Left lung (tissue), 10 donors: ENCODE results near the gene EPC1. TPM values are rescaled to one million over a fixed set of nuclear protein-coding genes. Genes with fewer than 3 reads are reported as not detected.
A peak's percentile ranks its signal among the peaks of the same experiment; 100 is the strongest.

ENCODE experiments used
- ATAC-seq: fragments of 200-7000 bp; cut with Tn5 transposase; one replicate; pipeline ENCODE4 v1.9.1; 2020; ENCODE audit warnings: moderate library complexity
- DNase-seq, 4 donors: peaks; one replicate each; pipeline ENCODE4 v3.0.0-alpha.2; 2013 to 2020
- H3K27ac ChIP-seq, 2 donors: fragments of 200-600 bp; sonication (generic) in 1 of 2; one replicate each; pipeline versions ENCODE4 v1.5.0 to v1.8.0; 2020 to 2021
- H3K27me3 ChIP-seq, 2 donors: fragments of 200-600 bp; sonication (generic) in 1 of 2; one replicate each; pipeline versions ENCODE4 v1.5.0 to v1.8.0; 2020 to 2021
- H3K36me3 ChIP-seq, 2 donors: fragments of 200-600 bp; sonication (generic) in 1 of 2; one replicate each; pipeline versions ENCODE4 v1.5.0 to v1.8.0; 2020 to 2021
- H3K4me1 ChIP-seq, 2 donors: fragments of 200-600 bp; one replicate each; pipeline ENCODE4 v1.8.0; 2021
- H3K4me3 ChIP-seq, 2 donors: fragments of 200-600 bp; sonication (generic) in 1 of 2; one replicate each; pipeline versions ENCODE4 v1.5.0 to v1.8.0; 2020 to 2021; ENCODE audit warnings: mild to moderate bottlenecking in 1 of 2
- H3K9me3 ChIP-seq, 2 donors: fragments of 200-600 bp; sonication (generic) in 1 of 2; one replicate each; pipeline versions ENCODE4 v1.5.0 to v1.8.0; 2020 to 2021
- CTCF ChIP-seq, 2 donors: fragments of 200-600 bp; sonication (generic) in 1 of 2; IDR thresholded peaks; one replicate each; pipeline versions ENCODE4 v1.5.0 to v1.8.0; 2021; ENCODE audit warnings: antibody characterized with exemption in 2 of 2
- intact Hi-C, 2 donors: fragments of 100-400 bp; cut with DNase I; formaldehyde crosslinking; loops; one replicate each; pipeline versions ENCODE4 v1.11.2 to v1.14.2; 2022
- polyA plus RNA-seq, 6 donors: library from polyadenylated mRNA; unstranded; fragments of 120-200 nt; gene quantifications; one replicate each; pipeline ENCODE4 v1.2.1, GENCODE V29; 2013; ENCODE audit not compliant: insufficient read length in 6 of 6
- total RNA-seq, 2 donors: library from RNA; stranded (reverse); fragmentation: NEBNext Ultra II Directional; extraction: Animal tissue kit (Norgen Biotek cat#: 25700); gene quantifications; one replicate each; pipeline ENCODE4 v1.2.1, GENCODE V29; 2021
- donor health status: DM: no; HTN: yes; CAD: no.
- donor health status: DM: no; HTN: no; CAD: no.

Gene EPC1
- total and polyA plus RNA-seq, 8 donors, result 27.0 to 84.0 (median 70.0) TPM

- Histone ChIP-seq H3K4me3 (no peak overlapping the region), H3K9me3 (no peaks in the 10 kb centered on the region), H3K27ac (no peak overlapping the region), H3K4me1 (peaks cover 0 to 13% of the 10 kb centered on the region in 2 donors), H3K27me3 (no peaks in the 10 kb centered on the region), H3K36me3 (peaks cover 0 to 67% of the 10 kb centered on the region in 2 donors)
- no peak for TF ChIP-seq CTCF (IDR thresholded peaks at IDR 0.05)
- intact Hi-C loops, result no loop called here
- DNase-seq (no peak), ATAC-seq (peak; percentile 64)
Measured at GRCh38 chr10:32269343-32270100, 77.4 kb downstream of the EPC1 start.

- Histone ChIP-seq H3K9me3 (no peaks in the 10 kb centered on the region), H3K27ac (no peak overlapping the region), H3K27me3 (no peaks in the 10 kb centered on the region), H3K4me1 (peaks cover 0 to 10% of the 10 kb centered on the region in 2 donors), H3K4me3 (no peak overlapping the region), H3K36me3 (peaks cover 0 to 67% of the 10 kb centered on the region in 2 donors)
- DNase-seq, result no peak
- TF ChIP-seq CTCF (IDR thresholded peaks at IDR 0.05), result no peak
- intact Hi-C loops, result no loop called here
- ATAC-seq, result no peak
Measured at GRCh38 chr10:32268788-32269187, 78.2 kb downstream of the EPC1 start.

- no peak overlapping the region for H3K4me3 ChIP-seq
- no peaks in the 10 kb centered on the region for H3K9me3 ChIP-seq
- no peak for DNase-seq
- no peaks in the 10 kb centered on the region for H3K4me1 ChIP-seq
- intact Hi-C loops, result no loop called here
- ATAC-seq, result no peak
- no peaks in the 10 kb centered on the region for H3K27me3 ChIP-seq
- peaks cover 0 to 53% of the 10 kb centered on the region in 2 donors for H3K36me3 ChIP-seq
- no peak for TF ChIP-seq CTCF (IDR thresholded peaks at IDR 0.05)
- H3K27ac ChIP-seq, result no peak overlapping the region
Measured at GRCh38 chr10:32266979-32267378, 80.0 kb downstream of the EPC1 start.

- peaks cover 0 to 49% of the 10 kb centered on the region in 2 donors for H3K36me3 ChIP-seq
- H3K9me3 ChIP-seq, result no peaks in the 10 kb centered on the region
- intact Hi-C loops, result no loop called here
- no peak for ATAC-seq
- no peaks in the 10 kb centered on the region for H3K4me1 ChIP-seq
- no peak overlapping the region for H3K4me3 ChIP-seq
- no peak for TF ChIP-seq CTCF (IDR thresholded peaks at IDR 0.05)
- H3K27me3 ChIP-seq, result no peaks in the 10 kb centered on the region
- no peak overlapping the region for H3K27ac ChIP-seq
- DNase-seq, result no peak
Measured at GRCh38 chr10:32266566-32266965, 80.4 kb downstream of the EPC1 start.

- peaks cover 0 to 41% of the 10 kb centered on the region in 2 donors for H3K36me3 ChIP-seq
- intact Hi-C loops, result no loop called here
- H3K4me1 ChIP-seq, result no peaks in the 10 kb centered on the region
- H3K27ac ChIP-seq, result no peak overlapping the region
- DNase-seq (no peak), ATAC-seq (no peak)
- no peak for TF ChIP-seq CTCF (IDR thresholded peaks at IDR 0.05)
- H3K4me3 ChIP-seq, result no peak overlapping the region
- H3K9me3 ChIP-seq, result no peaks in the 10 kb centered on the region
- H3K27me3 ChIP-seq, result no peaks in the 10 kb centered on the region
Measured at GRCh38 chr10:32265756-32266155, 81.2 kb downstream of the EPC1 start.
